ENCODE measurements around the gene MACROD2.

MACROD2 gene

GRCh38 chr20:15256676-15257568, 1261.6 kb downstream of the MACROD2 start:
- no peak for DNase-seq

GRCh38 chr20:15257569-15257870, 1262.2 kb downstream of the MACROD2 start:
- DNase-seq: no peak

GRCh38 chr20:15265581-15266309, 1270.4 kb downstream of the MACROD2 start:
- DNase-seq: no peak

GRCh38 chr20:15267935-15268334, 1272.6 kb downstream of the MACROD2 start:
- DNase-seq: no peak

DNA sequence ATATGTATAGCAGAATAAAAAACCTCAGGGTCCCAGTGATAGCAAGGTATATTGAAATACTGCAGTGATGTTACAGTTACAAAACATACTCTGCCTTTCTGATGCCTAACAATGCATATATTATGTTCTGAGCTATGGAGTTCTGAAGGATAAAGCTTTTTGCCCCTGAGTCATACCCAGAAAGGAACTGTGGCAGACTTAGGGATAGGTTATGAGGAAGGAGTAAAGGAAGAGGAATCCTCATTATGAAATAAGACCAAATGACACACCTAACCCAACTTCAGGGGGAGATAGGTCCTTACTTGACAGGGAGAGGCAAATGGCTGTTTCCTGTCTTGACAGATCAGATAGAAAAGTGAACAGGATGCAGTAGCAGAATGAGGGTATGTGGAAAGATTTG, 1282.7 kb downstream of the MACROD2 start:
- no peak for DNase-seq

DNA sequence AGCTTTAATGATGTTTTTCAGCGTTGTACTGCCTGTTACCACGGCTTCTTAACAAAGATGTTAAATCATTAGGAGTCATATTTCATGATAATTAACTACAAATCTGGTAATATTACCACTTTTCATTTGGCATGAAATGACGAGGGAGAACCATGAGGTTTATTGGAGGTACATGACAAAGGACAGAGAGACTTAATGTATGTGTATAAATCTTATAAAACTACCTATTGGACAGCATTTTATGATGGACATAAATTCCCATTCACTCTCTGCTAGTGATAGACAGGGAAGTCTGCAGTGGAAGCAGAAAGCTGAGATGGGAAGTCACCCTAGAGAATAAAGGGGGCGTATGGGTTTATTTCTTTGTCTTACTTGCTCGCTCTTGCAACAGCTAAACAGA, 1292.0 kb downstream of the MACROD2 start:
- no peak for DNase-seq

- no peak for DNase-seq
Measured at GRCh38 chr20:15288106-15288505, 1292.8 kb downstream of the MACROD2 start.

DNA sequence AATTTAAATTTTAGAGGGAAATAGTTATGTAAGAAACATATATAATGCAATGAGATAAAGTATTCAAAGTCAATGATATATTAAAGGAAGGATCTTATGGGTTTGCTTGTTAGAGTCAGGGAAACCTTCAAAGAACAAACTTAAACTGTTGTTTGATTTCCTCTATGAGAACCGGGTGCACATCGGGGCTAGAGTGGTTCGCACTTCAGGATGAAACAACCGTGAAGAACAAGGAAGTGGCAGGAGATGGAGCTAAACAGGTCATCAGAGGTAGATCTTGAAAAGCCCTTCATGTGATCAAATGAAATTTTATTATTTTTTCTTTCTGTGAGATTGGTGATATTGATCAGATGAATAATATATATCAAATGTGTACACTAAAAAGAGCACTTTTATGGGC, 1294.0 kb downstream of the MACROD2 start:
- no peak for DNase-seq

GRCh38 chr20:15292405-15292804, 1297.1 kb downstream of the MACROD2 start:
- no peak for DNase-seq

DNA sequence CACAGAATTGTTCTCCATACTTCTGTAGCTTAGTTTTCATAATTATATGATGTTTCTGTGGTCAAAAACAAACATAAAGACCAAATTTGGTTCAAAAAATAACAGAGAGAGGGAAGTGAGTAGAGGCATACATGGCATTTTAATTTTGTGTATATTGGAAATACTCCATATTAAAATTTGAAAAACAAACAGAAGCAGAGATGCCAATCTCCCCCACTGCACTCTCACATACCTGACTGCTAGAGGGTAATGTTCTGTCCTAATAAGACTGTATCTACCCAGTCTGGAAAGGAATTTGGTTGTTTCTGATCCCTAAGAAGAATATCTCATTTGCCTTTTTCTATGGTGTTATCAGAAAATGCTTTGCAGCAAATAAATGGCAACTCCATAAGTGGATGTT, 1301.1 kb downstream of the MACROD2 start:
- DNase-seq: no peak

DNA sequence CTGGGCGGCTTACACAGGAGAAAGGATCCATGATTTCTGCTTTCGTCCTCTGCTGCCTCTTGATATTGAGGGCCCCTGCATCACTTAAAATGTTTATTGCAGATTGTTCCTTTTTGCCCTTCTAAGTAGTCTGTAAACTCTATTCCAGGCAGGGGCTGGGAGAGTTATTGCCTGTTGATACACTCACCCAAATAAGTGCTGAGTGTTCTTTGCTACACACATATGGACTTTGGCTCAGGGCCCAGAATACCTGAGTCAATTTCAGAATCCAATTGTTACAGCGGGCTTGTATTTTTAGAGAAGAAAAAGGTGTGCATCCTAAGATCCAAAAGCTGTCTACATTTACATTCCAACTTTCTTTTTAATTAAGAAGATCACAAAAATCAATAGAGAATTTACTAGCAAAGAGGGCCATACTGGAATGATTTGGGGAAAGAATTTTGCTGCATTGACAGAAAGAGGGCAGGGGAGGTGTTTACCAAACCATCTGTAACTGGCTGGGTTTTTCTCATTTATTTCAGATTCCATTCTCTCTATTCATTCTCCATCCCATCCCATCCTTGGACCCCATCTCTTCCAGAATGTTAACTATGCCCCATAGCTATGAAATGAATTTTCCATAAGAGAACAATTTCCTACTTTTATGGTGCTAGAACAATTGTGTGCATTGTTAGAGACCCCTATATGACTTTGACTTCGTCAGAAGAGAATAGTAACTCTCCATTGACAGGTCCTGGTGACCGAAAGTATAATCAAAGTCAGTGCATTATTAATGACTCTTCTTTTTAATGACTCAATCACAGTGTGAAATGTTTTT, 1302.0 kb downstream of the MACROD2 start:
- DNase-seq: peak; percentile 24

DNA sequence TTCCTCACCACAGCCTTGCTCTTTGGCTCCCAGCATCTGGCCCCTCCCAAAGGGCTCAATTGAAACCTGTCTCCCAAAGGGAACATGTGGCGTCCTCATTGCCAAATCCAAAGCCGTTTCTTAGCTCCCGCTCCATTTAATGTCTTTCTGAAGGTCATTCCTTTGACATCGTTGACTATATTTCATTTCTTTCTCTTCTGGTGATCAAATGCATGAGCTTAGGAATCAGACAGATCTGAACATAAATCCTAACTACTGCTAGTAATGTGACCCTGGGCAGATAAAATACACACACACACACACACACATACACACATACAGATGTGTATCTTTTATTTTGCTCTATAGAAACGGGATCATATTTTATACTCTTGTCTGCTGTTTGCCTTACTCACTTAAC, 1306.8 kb downstream of the MACROD2 start:
- DNase-seq: no peak

- no peak for DNase-seq
Measured at GRCh38 chr20:15310361-15310760, 1315.0 kb downstream of the MACROD2 start.

- DNase-seq: no peak
Measured at GRCh38 chr20:15316556-15316955, 1321.2 kb downstream of the MACROD2 start.

DNA sequence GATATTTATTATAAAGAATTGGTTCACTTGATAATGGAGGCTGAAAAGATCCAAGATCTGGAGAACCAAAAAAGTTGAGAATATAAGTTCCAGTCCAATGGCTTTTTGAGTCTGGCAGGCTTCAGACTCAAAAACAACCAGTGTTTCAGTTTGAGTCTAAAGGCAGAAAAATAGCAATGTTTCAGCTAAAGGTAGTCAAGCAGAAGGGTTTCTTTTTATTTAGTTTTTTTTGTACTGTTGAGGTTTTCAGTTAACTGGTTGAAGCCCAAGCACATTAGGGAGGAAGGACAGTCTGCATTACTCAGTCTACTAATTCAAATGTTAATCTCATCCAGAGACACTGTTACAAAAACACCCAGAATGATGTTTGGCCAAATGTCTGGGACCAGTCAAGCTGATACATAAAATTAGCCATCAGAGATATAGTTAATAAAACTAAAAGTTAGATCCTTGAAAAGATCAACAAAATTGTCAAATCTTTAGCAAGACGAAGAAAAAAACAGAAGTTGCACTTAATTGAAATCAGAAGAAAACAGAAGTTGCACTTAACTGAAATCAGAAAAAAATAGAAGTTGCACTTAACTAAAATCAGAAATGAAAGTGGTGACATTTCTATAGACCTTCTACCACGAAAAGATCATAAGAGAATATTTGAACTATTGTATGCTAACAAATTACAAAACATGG, 1322.4 kb downstream of the MACROD2 start:
- no peak for DNase-seq

- no peak for DNase-seq
Measured at GRCh38 chr20:15318682-15319081, 1323.4 kb downstream of the MACROD2 start.

- DNase-seq: no peak
Measured at GRCh38 chr20:15319439-15319838, 1324.1 kb downstream of the MACROD2 start.

DNA sequence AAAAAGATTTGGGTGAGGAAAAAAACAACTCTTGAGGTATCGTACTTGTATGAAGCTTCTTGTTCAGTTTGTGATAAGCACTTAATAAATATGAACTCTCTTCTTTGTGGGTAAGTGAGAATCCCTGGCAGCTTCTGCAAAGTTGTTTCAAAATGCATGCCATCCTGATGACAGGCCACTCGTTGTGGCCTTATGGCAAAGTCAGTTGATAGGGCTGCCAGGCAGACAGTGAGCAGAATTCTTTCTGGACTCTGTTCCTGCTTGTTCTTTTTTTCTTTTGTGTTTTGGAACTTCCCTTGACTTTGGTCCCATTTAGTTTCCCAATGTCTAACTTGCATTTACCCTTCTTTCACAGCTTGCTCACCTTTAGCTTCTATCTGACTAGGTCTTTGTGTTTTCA, 1325.6 kb downstream of the MACROD2 start:
- DNase-seq: no peak

DNA sequence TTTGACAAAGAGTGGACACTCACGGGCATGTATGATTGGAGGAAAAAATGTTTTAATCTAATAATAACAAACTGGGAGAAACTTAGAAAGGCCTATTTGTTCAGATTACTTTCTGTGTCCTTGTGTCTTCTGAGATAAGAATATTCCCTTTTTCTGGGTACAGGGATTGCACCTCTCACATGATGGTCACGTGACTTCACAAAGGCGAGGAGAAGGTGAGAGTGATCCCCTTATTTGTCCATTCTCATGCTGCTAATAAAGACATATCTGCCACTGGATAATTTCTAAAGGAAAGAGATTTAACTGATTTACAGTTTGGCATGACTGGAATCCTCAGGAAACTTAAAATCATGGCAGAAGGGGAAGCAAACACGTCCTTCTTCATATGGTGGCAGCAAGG, 1331.8 kb downstream of the MACROD2 start:
- DNase-seq: no peak

DNA sequence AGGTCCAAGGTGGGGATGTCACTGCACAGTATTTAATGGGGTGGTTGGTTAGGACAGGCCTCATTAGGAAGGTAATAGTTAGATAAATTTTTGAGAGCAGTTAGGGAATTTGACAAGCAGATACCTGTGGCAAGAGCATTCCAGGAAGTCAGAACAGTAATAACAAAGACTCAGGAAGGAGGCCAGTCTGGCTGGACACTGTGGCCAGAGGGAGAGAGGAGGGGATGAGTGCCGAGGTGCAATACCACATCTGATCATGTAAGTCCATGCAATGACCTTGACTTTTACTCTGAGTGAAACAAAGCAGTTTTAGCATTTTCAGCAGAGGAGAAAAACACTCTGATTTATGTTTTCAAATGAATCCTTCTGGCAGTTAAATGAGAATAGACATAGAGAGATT, 1332.8 kb downstream of the MACROD2 start:
- DNase-seq: no peak

DNA sequence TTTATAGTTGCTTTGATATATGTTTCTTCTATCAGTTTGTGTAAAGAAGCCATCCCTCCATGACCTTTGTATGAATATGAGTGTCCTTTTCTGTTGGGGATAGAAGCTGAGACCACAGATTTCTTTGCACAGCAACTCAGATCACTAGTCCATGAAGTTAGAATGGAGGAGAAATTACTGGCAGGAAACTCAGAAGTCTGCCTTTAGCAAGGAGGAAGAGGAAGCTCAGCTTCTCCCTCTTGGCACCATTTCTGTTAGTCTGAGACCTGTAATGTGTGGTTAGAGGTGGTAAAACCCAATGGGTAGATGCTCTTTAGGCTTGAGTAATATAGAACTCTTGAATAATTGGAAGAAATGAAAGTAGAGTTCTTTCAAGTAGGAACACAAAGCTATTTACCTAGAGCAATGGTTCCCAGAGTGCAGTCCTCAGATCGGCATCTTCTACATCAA, 1337.4 kb downstream of the MACROD2 start:
- DNase-seq: no peak

DNA sequence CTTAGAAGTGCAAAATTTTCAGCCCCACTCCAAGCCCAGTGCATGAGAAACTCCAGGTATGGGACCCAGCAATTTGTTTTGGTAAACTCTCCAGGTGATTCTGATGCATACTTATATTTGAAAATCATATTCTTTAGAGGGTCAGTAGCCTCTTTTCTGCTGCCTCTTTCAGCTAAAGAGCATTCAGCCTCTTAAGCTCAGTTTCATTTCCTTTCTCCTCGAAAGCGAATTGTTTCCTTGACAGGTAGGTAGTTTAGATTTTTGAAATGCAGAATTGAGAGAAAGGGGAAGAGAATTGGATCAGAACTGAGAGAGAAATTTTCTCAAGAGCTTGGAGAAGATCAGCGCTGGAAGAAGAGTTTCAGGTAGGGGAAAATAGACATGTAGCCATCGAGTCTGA, 1337.9 kb downstream of the MACROD2 start:
- DNase-seq: no peak

GRCh38 chr20:15336011-15336410, 1340.7 kb downstream of the MACROD2 start:
- DNase-seq: no peak
